ENCODE results near the gene PXDN.

Gene PXDN

DNA sequence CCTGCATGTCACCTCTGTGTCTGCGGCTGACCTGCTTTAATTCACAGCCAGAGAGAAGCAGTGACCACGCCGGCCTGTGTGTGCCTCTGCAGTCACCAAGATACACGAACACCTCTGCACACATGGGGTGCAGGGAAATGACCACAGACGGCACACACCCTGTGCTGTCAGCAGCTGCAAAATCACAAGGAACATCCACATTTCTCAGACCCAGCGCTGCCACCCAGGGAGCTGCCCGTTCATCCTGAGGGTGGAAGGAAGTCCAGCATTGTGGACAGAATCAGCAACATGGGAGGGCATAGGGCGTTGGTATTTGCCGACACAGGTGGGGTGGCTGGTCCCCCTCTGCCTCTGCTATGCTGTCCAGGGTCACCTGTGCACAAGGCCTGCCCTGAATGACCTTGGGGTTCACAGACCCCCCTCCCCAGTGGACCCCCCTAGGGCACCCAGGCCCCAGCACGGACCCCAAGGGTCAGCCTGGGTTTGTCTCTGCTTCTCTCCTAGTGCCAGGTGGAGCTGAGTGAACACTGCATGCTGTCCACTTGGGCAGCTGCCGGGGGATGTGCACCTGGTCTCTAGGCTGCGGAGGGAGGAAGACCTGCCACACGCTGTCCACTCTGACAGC lies 107.4 kb downstream of the PXDN start:
- no peak overlapping the region for H3K4me3 Mint-ChIP-seq
- H3K27ac Mint-ChIP-seq, result no peak overlapping the region
- no peaks in the 10 kb centered on the region for H3K36me3 Mint-ChIP-seq (ENCODE audit: low read depth)
- no peaks in the 10 kb centered on the region for H3K4me1 Mint-ChIP-seq (ENCODE audit: low read depth)
- H3K9me3 Mint-ChIP-seq, result no peaks in the 10 kb centered on the region
- H3K27me3 Mint-ChIP-seq, result no peaks in the 10 kb centered on the region

DNA sequence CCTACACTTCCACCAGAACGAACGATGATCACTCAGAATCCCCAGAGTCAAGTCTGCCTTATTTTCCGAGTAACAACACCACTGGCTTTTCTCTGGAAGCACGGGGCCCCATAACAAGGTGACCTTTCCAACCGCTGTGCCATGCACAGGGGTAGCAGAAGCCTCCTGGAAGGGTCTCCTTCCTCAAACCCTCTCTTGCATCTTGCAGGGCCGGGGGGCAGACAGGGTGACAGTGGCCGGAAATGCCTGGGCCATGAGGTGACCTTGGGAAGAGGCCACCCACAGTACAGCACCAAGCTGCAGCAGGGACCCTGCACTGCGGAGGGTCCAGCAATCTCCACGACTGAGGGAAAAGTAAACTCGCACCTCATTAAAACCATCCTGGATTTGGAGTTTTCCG lies 108.5 kb downstream of the PXDN start:
- no peak overlapping the region for H3K27ac Mint-ChIP-seq
- H3K4me3 Mint-ChIP-seq, result no peak overlapping the region
- no peaks in the 10 kb centered on the region for H3K9me3 Mint-ChIP-seq
- H3K27me3 Mint-ChIP-seq, result peaks cover 4% of the 10 kb centered on the region
- H3K4me1 Mint-ChIP-seq (ENCODE audit: low read depth), result no peaks in the 10 kb centered on the region
- H3K36me3 Mint-ChIP-seq (ENCODE audit: low read depth), result no peaks in the 10 kb centered on the region

DNA sequence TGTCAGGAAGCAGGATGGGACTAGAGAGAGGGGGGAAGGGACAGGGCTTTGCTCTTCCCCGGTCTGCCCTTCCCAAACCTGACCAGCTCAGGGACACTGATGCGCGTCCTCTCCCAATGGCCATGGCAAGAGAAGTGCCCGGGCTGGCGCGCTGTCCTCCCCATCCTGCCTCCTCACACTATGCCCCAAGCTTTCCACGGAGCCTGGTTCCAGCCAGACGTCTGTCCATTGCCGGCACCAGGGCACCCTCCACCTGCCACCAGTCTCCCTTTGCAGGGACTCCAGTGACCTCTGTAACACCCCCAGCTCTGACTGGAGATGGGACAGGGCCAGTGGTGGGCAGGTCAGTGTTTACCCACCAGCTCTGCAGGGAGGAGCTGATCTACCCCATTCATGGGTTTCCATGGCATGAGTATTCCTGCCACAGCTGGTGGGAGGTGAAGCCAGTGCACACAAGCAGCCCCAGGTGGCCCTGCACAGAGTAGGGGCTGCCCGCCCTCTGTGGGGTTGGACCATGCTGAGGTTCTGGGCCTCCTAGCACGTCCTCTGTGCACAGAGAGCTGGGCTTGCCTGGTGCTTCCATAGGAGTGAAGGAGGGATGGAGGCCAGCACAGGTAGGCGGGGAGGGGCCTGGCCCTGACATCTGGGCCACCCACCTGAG lies 109.5 kb downstream of the PXDN start:
- Mint-ChIP-seq H3K4me3 (no peak overlapping the region), H3K36me3 (ENCODE audit: low read depth) (no peaks in the 10 kb centered on the region), H3K9me3 (no peaks in the 10 kb centered on the region), H3K27me3 (peaks cover 9% of the 10 kb centered on the region), H3K4me1 (ENCODE audit: low read depth) (no peaks in the 10 kb centered on the region), H3K27ac (no peak overlapping the region)

DNA sequence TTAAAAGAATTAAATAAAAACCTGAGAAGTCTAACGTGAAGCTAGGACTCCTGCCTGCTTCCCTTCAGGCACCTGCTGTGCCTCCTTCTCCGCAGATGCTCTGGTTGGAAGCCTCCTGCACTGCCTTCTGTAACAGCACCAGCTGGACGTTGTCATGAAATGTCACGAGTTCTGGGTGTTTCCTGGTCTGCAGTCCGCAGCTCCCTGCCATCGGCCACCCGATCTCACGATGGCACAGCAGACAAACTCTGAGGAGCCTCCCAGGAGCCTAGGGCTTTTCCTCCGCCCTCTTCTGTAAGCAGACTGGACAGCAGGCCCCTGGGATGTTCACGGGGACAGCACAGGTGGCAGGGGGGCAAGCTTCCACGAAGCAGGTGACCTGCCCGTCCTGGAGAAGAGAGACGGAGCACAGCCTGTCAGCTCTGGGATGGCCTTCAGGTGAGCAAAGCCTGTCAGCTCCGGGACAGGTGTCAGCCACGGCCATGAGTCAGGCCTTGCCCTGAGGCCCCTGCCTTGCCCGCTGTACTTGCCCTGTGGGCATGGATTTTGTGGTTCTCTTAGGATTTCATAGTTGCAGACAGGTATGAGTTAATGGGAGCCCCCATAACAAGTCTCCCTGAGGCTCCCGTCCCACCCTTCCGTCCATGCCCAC lies 110.3 kb downstream of the PXDN start:
- Mint-ChIP-seq H3K27ac (no peak overlapping the region), H3K9me3 (no peaks in the 10 kb centered on the region), H3K4me3 (no peak overlapping the region), H3K36me3 (ENCODE audit: low read depth) (no peaks in the 10 kb centered on the region), H3K4me1 (ENCODE audit: low read depth) (no peaks in the 10 kb centered on the region), H3K27me3 (peaks cover 9% of the 10 kb centered on the region)

DNA sequence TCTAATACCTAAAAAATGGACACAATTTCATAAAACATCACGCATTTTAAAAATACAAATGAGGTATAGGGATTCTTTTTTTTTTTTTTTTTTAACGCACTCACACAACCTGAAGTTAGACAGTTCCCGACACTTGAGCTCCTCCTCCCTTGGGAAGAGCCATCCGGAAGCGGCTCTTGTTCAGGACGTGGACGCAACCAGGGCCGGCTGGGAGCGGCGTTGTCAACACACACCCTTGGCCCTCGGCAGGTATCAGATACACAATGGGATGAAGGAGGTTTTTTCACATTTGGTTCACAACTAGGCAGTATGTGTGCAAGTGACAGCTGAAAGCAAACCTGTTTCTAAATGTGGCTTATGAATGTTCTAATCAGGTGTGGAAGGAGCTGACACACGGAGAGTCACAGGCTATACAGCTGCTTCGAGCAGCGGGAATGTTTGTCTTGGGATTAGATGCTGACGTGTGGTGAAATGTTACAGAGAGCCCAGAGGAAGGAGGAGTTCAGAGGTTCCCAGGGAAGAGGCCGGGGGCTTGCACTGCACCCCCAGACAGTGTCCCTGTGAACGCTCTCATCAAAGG lies 111.1 kb downstream of the PXDN start:
- no peak overlapping the region for H3K27ac Mint-ChIP-seq
- no peaks in the 10 kb centered on the region for H3K4me1 Mint-ChIP-seq (ENCODE audit: low read depth)
- no peaks in the 10 kb centered on the region for H3K36me3 Mint-ChIP-seq (ENCODE audit: low read depth)
- H3K9me3 Mint-ChIP-seq, result peaks cover 4% of the 10 kb centered on the region
- H3K4me3 Mint-ChIP-seq, result no peak overlapping the region
- peaks cover 9% of the 10 kb centered on the region for H3K27me3 Mint-ChIP-seq

DNA sequence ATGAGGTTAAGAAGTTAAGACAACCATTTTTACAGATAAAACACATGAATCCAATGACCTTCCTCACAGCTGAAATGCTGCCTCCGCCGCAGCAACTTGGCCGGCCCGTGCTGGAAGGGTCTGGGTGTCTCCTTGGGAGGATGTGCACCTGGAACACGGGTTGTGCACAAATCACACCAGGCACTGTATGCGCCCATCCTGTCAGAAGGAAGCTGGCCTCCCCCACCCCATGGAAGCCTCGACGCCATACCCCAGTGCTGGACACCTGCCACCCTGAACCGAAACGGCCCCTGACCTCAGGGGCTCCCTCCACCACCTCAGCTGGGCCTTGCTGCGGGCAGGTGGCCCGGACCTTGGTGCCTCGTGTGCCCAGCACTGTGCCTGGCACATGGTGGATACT lies 111.8 kb downstream of the PXDN start:
- Mint-ChIP-seq H3K4me1 (ENCODE audit: low read depth) (no peaks in the 10 kb centered on the region), H3K27me3 (peaks cover 9% of the 10 kb centered on the region), H3K9me3 (peaks cover 4% of the 10 kb centered on the region), H3K4me3 (no peak overlapping the region), H3K27ac (no peak overlapping the region), H3K36me3 (ENCODE audit: low read depth) (no peaks in the 10 kb centered on the region)

DNA sequence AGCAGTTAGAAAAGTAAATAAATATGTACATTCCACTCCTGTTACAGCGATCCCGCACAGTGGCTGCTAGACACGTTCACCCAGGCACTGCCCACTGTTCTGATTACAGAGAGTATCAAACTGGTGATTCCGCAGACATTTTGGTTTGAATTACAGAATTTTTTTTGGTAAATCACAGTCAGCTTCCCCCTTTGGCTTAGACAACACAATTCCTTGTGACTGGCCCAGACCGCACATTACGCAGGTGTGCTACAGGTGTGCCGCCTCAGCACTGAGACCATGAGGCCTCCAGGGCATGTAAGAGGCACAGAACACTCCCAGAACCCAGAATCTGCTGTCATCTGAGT lies 112.3 kb downstream of the PXDN start:
- Mint-ChIP-seq H3K27ac (no peak overlapping the region), H3K27me3 (peaks cover 10% of the 10 kb centered on the region), H3K4me3 (no peak overlapping the region), H3K4me1 (ENCODE audit: low read depth) (no peaks in the 10 kb centered on the region), H3K36me3 (ENCODE audit: low read depth) (no peaks in the 10 kb centered on the region), H3K9me3 (peaks cover 4% of the 10 kb centered on the region)

DNA sequence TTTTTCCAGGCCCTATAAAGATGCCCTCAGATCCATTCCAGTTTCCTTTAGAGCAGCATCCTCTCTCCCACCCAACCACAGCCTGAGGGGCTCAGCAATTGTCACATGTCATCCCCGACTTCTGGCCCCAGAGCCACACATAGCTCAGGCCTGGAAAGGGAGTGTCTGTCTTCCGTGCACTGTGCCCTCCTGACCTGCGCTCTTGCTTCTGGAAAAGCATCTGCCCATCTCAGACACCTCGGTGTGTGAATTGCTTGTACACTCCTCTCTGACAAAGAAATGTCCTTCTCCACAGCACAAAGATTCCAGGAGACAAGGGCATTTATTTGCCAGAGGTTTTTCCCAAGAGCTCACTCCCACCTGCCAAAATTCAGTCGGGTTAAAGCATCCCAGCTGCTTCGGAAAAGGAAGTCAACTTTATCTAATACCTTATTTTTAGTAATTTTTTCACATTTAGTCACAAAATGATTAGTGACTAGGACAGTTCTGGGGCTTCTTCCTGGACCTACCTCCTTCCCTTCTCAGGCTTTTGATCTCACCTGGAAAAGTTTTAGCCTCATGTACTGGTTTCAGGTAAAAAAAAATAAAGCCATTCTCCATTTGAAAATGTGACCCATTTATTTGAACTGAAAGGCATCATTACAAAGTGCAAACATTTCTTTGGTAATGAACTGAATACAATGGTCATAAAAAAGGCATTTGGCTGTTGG lies 112.9 kb downstream of the PXDN start:
- Mint-ChIP-seq H3K4me3 (no peak overlapping the region), H3K9me3 (peaks cover 4% of the 10 kb centered on the region), H3K27me3 (peaks cover 12% of the 10 kb centered on the region), H3K4me1 (ENCODE audit: low read depth) (no peaks in the 10 kb centered on the region), H3K36me3 (ENCODE audit: low read depth) (no peaks in the 10 kb centered on the region), H3K27ac (no peak overlapping the region)

DNA sequence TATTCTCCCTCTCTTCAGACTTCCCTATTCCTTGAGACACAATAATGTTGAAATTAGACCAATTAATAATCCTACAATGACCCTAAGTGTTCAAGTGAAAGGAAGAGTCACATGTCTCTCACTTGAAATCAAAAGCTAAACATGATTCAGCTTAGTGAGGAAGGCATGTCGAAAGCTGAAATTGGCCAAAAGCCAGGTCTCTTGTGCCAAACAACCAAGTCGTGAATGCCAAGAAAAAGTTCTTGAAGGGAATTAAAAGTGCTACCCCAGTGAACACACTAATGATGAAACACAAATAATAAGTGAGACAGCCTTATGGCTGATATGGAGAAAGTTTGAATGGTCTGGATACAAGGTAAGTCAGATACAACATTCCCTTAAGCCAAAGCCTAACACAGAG lies 115.4 kb downstream of the PXDN start:
- Mint-ChIP-seq H3K9me3 (peaks cover 4% of the 10 kb centered on the region), H3K4me1 (ENCODE audit: low read depth) (no peaks in the 10 kb centered on the region), H3K27ac (no peak overlapping the region), H3K36me3 (ENCODE audit: low read depth) (no peaks in the 10 kb centered on the region), H3K27me3 (peaks cover 12% of the 10 kb centered on the region), H3K4me3 (no peak overlapping the region)

DNA sequence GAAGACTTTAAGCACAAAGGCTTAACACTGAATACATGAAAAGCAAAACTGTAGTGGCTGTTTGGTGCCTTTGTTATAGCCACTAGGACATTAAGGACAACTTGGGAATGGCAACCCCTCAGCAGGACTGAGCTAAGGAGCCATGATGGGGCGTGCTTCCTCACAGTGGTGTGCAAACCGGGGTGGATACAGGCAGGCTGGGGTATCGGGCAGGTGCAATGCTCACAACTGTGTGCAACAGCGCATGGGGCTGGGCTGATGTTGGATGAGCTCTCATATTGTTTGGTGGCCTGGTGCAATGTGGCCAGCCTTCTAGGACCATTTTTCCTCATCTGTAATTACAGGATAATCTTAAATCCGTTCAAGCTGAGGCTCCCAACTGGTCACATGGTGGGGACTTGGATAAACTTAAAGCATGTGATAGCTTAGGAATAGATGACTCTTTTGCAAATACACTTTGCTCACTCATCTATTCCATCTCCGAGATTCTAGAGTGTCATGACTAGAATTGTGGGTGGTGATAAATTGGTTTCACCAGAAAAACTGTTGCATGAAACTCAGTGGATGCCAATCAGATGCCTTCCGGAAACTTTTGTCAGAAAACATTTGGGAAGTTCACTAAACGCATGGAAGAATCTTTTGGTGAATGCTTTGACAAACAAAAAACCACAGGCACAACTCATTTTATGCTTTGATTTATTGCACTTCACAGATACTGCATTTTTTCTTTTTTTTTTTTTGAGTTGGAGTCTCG lies 116.5 kb downstream of the PXDN start:
- Mint-ChIP-seq H3K9me3 (peaks cover 4% of the 10 kb centered on the region), H3K4me3 (no peak overlapping the region), H3K36me3 (ENCODE audit: low read depth) (no peaks in the 10 kb centered on the region), H3K4me1 (ENCODE audit: low read depth) (no peaks in the 10 kb centered on the region), H3K27ac (no peak overlapping the region), H3K27me3 (peaks cover 12% of the 10 kb centered on the region)

DNA sequence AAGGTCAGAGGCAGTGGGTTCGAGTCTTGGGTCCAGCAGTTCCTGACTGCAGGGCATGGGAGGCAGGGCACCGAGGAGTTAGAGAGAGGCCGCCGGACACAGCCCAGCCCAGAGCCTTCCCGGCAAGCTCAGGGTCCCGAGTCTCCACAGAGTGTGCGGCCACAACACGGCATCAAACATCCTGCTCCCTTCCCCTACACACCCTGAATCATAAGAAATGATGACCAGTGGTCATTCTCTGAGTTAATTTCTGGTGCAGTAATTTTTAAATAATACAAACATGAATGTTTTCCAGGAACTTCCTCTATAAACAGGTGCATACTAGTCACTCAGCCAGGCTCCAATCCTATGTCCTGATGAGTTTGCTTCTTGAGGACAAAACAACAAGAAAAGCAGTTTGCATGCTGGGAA lies 118.0 kb downstream of the PXDN start:
- Mint-ChIP-seq H3K36me3 (ENCODE audit: low read depth) (no peaks in the 10 kb centered on the region), H3K27ac (no peak overlapping the region), H3K27me3 (peaks cover 10% of the 10 kb centered on the region), H3K4me1 (ENCODE audit: low read depth) (no peaks in the 10 kb centered on the region), H3K9me3 (peaks cover 4% of the 10 kb centered on the region), H3K4me3 (no peak overlapping the region)

DNA sequence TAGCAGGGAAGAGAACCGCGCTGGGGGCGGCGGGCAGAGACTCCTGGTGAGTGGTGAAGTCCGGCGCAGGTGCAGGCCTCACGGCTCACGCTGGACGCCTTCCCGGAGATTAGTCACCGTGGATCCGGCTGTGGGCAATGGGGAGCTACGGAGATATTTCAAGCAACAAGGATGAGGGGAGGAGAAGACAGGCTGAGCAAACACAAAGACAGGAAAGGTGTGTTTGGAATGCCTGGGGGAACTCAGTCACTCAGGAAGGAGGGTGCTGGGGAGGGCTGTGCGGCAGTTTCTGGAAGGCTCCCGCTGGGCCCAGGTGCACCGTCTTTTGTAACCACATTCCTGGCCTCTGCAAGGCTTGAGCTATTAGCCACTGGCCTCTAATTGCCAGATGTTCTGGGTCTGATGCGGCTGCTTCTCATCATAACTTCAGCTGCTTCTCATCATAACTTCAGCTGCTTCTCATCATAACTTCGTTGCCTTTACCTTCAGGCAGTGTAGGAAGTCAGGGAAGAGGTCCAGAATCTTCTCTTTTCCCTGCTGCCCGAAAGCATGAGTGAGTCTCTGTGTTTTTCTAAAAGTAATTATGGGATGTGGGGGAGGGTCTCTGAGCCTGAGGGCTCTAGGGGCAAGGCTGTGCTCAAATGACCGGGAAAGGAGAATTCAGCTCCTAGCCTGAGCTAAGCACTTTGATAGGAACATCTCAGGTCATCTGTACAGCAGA lies 118.9 kb downstream of the PXDN start:
- Mint-ChIP-seq H3K4me1 (ENCODE audit: low read depth) (no peaks in the 10 kb centered on the region), H3K27me3 (peaks cover 6% of the 10 kb centered on the region), H3K9me3 (peaks cover 4% of the 10 kb centered on the region), H3K36me3 (ENCODE audit: low read depth) (no peaks in the 10 kb centered on the region), H3K27ac (no peak overlapping the region), H3K4me3 (no peak overlapping the region)

DNA sequence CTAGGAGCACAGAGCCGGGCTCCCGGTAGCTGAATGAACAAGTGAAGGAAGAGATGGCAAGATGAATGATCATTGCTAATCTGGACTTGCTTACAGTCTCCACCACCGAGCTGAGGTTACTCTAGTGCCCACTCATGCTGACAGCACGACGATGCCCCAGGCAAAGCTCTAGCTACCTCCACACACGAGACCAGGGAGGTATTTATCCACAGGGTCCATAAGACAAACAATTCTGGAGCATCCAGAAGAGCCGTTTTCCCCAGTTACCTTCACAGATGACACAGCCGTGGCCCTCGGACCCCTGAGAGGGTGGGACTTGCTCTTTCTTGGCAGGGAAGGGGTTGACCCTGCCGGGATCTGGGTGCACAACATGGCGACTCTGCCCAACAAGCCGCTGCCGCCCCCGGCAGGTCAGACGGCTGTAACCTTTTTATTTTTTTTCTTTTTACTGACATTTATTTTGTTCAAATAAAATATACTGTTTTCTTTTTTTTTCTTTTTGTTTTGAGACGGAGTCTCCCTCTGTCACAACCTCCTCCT lies 120.3 kb downstream of the PXDN start:
- no peak overlapping the region for H3K4me3 Mint-ChIP-seq
- H3K36me3 Mint-ChIP-seq (ENCODE audit: low read depth), result no peaks in the 10 kb centered on the region
- no peaks in the 10 kb centered on the region for H3K4me1 Mint-ChIP-seq (ENCODE audit: low read depth)

More for the DNA sequence above, 120.3 kb downstream of the PXDN start:
- Mint-ChIP-seq H3K27ac (no peak overlapping the region), H3K9me3 (peaks cover 4% of the 10 kb centered on the region), H3K27me3 (peaks cover 4% of the 10 kb centered on the region)
